ENCODE data around the gene ADGRL1. TPM values are rescaled to one million over a fixed set of nuclear protein-coding genes. Genes with fewer than 3 reads are reported as not detected.
A peak's percentile ranks its signal among the peaks of the same experiment; 100 is the strongest.
"Not testable (repeated sequence)": the region's sequence is repeated elsewhere in the genome, so short reads cannot be mapped to it uniquely, and the experiment has no call there.

Gene ADGRL1
- total RNA-seq, 1 experiment from 2014 or later, result 39.3 TPM

DNA sequence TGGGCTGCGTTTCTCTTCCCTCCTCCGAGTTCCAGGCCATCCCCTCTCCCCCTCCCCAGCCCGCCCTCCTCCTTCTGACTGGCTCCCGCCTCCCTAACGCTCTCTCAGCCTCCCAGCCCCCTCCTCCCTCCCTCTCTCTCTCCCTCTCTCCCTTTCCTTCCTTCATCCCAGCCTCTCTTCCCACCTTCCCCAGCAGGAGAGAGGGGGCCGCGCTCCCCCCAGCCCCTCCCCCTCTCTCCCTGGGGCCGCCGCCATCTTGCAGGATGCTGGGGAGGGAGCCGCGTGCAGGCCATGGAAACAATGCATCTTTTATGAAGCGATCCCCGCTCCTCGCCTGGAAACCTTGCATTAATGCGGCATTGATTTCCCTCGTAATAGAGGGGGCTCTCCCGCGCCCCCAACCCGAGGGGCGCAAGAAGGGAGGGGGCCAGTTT lies 42.6 kb upstream of the ADGRL1 start:
- no peak for TF ChIP-seq EZH2 (IDR thresholded peaks at IDR 0.05; ENCODE audit: low read length, unreplicated experiment)
- no peak for TF ChIP-seq EZH2phosphoT487 (IDR thresholded peaks at IDR 0.05; ENCODE audit: borderline replicate concordance, low read length)
- TF ChIP-seq, protein P1, sequence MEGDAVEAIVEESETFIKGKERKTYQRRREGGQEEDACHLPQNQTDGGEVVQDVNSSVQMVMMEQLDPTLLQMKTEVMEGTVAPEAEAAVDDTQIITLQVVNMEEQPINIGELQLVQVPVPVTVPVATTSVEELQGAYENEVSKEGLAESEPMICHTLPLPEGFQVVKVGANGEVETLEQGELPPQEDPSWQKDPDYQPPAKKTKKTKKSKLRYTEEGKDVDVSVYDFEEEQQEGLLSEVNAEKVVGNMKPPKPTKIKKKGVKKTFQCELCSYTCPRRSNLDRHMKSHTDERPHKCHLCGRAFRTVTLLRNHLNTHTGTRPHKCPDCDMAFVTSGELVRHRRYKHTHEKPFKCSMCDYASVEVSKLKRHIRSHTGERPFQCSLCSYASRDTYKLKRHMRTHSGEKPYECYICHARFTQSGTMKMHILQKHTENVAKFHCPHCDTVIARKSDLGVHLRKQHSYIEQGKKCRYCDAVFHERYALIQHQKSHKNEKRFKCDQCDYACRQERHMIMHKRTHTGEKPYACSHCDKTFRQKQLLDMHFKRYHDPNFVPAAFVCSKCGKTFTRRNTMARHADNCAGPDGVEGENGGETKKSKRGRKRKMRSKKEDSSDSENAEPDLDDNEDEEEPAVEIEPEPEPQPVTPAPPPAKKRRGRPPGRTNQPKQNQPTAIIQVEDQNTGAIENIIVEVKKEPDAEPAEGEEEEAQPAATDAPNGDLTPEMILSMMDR (conservative IDR thresholded peaks at IDR 0.05; ENCODE audit: low read depth, low read length), result no peak
- no peaks in the 10 kb centered on the region for H3K9me3 ChIP-seq (ENCODE audit: low read length)
- DNase-seq (peak; percentile 43), ATAC-seq (peak; percentile 74)
- peak overlapping the region; percentile 82 for H2AFZ ChIP-seq (ENCODE audit: low read length)
- H3K4me2 ChIP-seq (ENCODE audit: low read length), result peak overlapping the region; percentile 88
- H3K4me1 ChIP-seq (ENCODE audit: insufficient read depth, low read length), result peaks cover 5% of the 10 kb centered on the region; the same call in 1 of the 2 replicates
- no peaks in the 10 kb centered on the region for H3F3A ChIP-seq (ENCODE audit: low read length, unreplicated experiment)
- peak overlapping the region; percentile 70 for H3K9ac ChIP-seq (ENCODE audit: low read length)
- no peaks in the 10 kb centered on the region for H3K79me2 ChIP-seq (ENCODE audit: low read length)
- BruUV-seq (replicated peaks), result no TSS peak
- no peaks in the 10 kb centered on the region for H3K27me3 ChIP-seq (ENCODE audit: low read length)
- ChIA-PET CTCF (no interaction called here), POLR2A (ENCODE audit: unreplicated experiment) (no interaction called here)
- intact Hi-C loops (cut with micrococcal nuclease), result no loop called here
- H3K9me2 ChIP-seq (replicated peaks; ENCODE audit: low read length), result no peaks in the 10 kb centered on the region
- no peaks in the 10 kb centered on the region for H4K20me1 ChIP-seq (ENCODE audit: low read length)
- no peaks in the 10 kb centered on the region for H3K36me3 ChIP-seq (ENCODE audit: low read depth, low read length)
- H3K27ac ChIP-seq (ENCODE audit: low read length), result no peak overlapping the region
- peak overlapping the region; percentile 62 for H3K4me3 ChIP-seq (ENCODE audit: low read length)

DNA sequence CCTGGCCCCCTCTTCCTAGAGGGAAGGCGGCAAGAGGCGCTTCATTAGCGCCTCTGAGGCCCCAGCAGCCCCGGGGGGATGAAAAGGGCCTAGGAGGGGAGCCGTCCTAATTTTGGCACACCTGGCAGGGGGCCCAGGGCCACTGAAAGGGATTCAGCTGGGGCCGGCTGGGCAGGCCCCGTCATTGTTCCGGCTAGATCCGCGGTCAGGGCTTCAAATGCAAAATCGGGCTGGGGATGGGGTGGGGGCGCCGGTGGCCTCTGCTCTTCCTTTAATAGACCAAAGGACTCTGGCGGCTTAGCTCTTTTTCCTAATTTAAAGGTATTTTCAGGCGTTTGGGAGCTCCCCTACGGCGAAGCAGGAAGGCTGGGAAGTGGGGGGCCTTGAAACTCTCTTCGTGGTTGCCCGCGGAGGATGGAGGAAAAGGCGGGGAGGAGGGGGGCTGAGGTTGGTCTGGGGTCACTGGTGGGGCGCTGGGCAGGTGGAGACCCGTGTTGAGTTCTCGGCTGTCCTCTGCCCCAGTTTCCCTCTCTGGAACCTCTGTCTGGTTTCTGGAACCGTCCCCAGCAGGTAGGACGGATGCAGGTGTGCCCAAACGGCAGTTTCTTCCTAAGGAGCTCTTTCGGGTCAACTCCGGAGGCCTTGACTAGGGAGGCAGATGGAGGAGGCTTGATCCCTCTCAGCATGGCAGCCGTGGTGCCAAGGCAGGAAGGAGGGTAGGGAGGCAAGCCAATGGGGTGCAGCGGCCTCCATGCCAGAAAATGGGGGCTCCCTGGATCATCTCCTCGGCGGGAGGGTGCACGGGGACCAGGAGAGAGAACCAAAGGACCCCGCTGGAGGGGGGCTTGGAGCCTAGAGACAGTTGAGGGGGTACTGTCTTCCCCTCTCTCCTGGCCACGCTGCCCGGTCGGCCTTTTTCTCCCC lies 41.8 kb upstream of the ADGRL1 start:
- H3K36me3 ChIP-seq (ENCODE audit: low read depth, low read length); H4K20me1 ChIP-seq (ENCODE audit: low read length); CTCF ChIA-PET; DNase-seq; ATAC-seq; H3F3A ChIP-seq (ENCODE audit: low read length, unreplicated experiment); H3K27ac ChIP-seq (ENCODE audit: low read length); H3K4me1 ChIP-seq (ENCODE audit: insufficient read depth, low read length); H3K9me2 ChIP-seq (replicated peaks; ENCODE audit: low read length); intact Hi-C loops (cut with micrococcal nuclease); H3K79me2 ChIP-seq (ENCODE audit: low read length); H3K4me3 ChIP-seq (ENCODE audit: low read length); H3K9me3 ChIP-seq (ENCODE audit: low read length); BruUV-seq (replicated peaks); H3K4me2 ChIP-seq (ENCODE audit: low read length); H3K27me3 ChIP-seq (ENCODE audit: low read length); H3K9ac ChIP-seq (ENCODE audit: low read length): not testable (repeated sequence)
- peak overlapping the region; percentile 64; the same call in 1 of the 2 replicates for H2AFZ ChIP-seq (ENCODE audit: low read length)
- POLR2A ChIA-PET (ENCODE audit: unreplicated experiment), result interaction anchor here (0.7 kb wide), 1 partner anchor 41 kb away, joined by 4 read pairs; no protein-coding TSS in a partner anchor

DNA sequence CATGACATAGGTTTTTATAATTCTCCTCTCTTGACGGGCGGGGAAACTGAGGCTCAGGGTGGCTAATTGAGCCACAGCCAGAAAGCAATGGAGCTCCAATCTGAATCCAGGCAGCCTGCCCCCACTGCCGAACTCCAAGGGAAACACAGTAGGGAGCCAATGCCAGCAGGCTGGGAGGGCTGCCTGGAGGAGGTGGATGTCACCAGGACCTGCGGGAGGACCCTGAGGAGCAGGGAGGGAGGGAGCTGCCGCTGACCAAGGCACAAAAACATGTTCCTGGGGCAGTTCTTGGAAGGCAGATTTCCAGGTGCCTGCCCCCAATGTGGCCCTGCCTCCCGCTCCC lies 41.2 kb upstream of the ADGRL1 start:
- DNase-seq; intact Hi-C loops (cut with micrococcal nuclease); H3K4me1 ChIP-seq (ENCODE audit: insufficient read depth, low read length); H2AFZ ChIP-seq (ENCODE audit: low read length); H3K4me3 ChIP-seq (ENCODE audit: low read length); H3K27me3 ChIP-seq (ENCODE audit: low read length); H3K9ac ChIP-seq (ENCODE audit: low read length); H3K4me2 ChIP-seq (ENCODE audit: low read length); BruUV-seq (replicated peaks); H3F3A ChIP-seq (ENCODE audit: low read length, unreplicated experiment); H4K20me1 ChIP-seq (ENCODE audit: low read length); H3K79me2 ChIP-seq (ENCODE audit: low read length); CTCF ChIA-PET; ATAC-seq; H3K36me3 ChIP-seq (ENCODE audit: low read depth, low read length); H3K9me3 ChIP-seq (ENCODE audit: low read length); H3K9me2 ChIP-seq (replicated peaks; ENCODE audit: low read length); H3K27ac ChIP-seq (ENCODE audit: low read length): not testable (repeated sequence)
- POLR2A ChIA-PET (ENCODE audit: unreplicated experiment), result interaction anchor here (0.6 kb wide), 1 partner anchor 372 kb away, joined by 3 read pairs; no protein-coding TSS in a partner anchor

DNA sequence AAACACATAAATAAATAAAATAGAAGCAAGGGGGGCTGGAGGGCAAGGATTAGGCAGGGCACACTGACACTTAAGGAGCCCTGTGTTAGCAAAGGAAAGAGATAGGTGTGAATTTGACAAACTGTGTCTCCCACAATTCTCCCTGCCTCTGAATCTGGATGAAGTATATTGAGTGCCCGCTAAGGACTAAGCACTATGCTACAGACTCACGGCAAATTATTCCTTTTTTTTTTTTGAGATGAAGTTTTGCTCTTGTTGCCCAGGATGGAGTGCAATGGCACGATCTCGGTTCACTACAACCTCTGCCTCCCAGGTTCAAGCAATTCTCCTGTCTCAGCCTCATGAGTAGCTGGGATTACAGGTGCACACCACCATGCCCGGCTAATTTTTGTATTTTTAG lies 38.4 kb upstream of the ADGRL1 start:
- CTCF ChIA-PET; H2AFZ ChIP-seq (ENCODE audit: low read length); DNase-seq; POLR2A ChIA-PET (ENCODE audit: unreplicated experiment); H3K4me3 ChIP-seq (ENCODE audit: low read length); H3K9me2 ChIP-seq (replicated peaks; ENCODE audit: low read length); H3K9ac ChIP-seq (ENCODE audit: low read length); H3K4me1 ChIP-seq (ENCODE audit: insufficient read depth, low read length); H3F3A ChIP-seq (ENCODE audit: low read length, unreplicated experiment); H3K9me3 ChIP-seq (ENCODE audit: low read length); H3K27me3 ChIP-seq (ENCODE audit: low read length); H3K4me2 ChIP-seq (ENCODE audit: low read length); H3K36me3 ChIP-seq (ENCODE audit: low read depth, low read length); intact Hi-C loops (cut with micrococcal nuclease); BruUV-seq (replicated peaks); H4K20me1 ChIP-seq (ENCODE audit: low read length); ATAC-seq; H3K79me2 ChIP-seq (ENCODE audit: low read length); H3K27ac ChIP-seq (ENCODE audit: low read length): not testable (repeated sequence)

DNA sequence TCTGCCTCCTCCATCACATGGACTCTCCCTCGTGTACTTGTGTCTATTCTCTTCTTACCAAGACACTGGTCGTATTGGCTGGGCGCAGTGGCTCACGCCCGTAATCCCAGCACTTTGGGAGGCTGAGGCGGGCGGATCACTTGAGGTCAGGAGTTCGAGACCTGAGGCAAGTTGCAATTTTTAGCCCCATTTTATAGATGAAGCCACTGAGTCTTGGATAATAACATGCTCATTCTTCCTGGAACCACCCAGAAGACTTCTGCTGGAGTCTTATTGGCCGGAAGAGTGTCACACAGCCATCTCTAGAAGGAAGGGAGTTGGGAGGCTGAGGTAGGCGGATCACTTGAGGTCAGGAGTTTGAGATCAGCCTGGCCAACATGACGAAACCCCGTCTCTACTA lies 37.7 kb upstream of the ADGRL1 start:
- H3K79me2 ChIP-seq (ENCODE audit: low read length); H3K9ac ChIP-seq (ENCODE audit: low read length); H3K27me3 ChIP-seq (ENCODE audit: low read length); H3K4me1 ChIP-seq (ENCODE audit: insufficient read depth, low read length); H3K4me3 ChIP-seq (ENCODE audit: low read length); POLR2A ChIA-PET (ENCODE audit: unreplicated experiment); DNase-seq; H3K36me3 ChIP-seq (ENCODE audit: low read depth, low read length); H2AFZ ChIP-seq (ENCODE audit: low read length); H3K4me2 ChIP-seq (ENCODE audit: low read length); CTCF ChIA-PET; BruUV-seq (replicated peaks); H3F3A ChIP-seq (ENCODE audit: low read length, unreplicated experiment); ATAC-seq; H3K27ac ChIP-seq (ENCODE audit: low read length); H3K9me2 ChIP-seq (replicated peaks; ENCODE audit: low read length); intact Hi-C loops (cut with micrococcal nuclease); H3K9me3 ChIP-seq (ENCODE audit: low read length); H4K20me1 ChIP-seq (ENCODE audit: low read length): not testable (repeated sequence)
